HG03139 (cell line): ENCODE results near the gene MBD3L2.
"Not testable (repeated sequence)": the region's sequence is repeated elsewhere in the genome, so short reads cannot be mapped to it uniquely, and the experiment has no call there.

Source experiments
- ATAC-seq: cut with Tn5 transposase; IDR thresholded peaks from one replicate; pipeline ENCODE4 v1.9.1; 2021; ENCODE audit not compliant: unreplicated experiment

The MBD3L2 gene

DNA sequence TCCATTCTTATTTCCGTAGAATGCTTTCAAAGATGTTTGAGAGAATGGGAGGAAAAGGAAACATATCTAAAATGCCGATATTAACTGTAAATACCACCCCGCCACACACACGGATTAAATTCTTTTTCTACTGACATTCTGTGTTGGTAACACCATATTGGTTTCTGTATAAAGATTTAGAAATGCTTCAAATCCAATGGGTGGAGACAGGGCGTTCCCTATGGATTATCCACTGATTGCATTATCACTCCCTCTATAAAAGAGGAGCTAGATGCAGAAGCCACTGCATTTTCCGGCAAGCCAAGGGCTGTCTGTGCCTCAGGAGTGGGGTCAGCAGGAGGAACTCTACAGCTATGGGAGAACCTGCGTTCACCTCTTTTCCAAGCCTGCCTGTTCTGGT lies at the start of gene MBD3L2:
TSS of gene MBD3L2 (plus strand) at position 301 of the 400 bp plus-strand sequence. CDS start at position 354, 53 bp downstream.
- not testable (repeated sequence) for ATAC-seq

DNA sequence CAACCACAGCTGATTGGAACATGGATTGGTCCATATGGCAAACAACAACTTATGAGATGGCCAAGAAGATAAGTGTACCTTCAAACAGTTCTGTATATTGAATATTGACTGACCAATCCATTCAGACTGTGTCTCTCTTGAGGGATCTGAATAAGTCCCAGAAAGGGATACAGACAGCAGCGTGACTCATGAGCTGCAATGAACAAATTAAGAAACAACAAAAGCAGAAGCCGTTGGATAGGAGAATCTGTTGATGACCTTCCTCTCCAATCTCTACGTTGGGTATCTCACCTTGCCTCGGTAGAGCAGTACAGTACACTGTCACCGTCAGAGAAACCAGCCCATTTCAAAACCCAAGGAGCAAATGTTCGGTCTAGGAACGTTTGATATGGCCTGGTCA lies 49.2 kb upstream of the MBD3L2 start:
- no peak for ATAC-seq

DNA sequence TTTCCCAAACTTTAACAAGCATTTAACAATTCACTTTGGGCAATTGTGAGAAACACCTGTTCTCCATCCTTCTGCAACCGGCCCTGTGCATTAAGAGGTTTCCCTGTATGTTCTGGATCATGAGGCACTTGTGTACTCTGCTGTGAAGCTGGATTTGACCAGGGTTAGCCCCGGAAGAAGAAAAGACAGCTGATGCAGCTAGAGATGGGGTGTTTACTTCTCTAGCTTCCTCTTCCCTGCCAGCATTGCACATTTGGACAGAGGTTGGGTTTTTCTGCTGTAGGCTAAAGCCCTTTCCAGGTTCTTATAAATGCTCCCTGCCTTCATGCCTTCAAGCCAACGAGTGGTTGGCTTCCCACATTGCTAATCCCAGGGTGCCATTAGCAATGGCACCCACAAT lies 48.8 kb upstream of the MBD3L2 start:
- ATAC-seq = no peak

DNA sequence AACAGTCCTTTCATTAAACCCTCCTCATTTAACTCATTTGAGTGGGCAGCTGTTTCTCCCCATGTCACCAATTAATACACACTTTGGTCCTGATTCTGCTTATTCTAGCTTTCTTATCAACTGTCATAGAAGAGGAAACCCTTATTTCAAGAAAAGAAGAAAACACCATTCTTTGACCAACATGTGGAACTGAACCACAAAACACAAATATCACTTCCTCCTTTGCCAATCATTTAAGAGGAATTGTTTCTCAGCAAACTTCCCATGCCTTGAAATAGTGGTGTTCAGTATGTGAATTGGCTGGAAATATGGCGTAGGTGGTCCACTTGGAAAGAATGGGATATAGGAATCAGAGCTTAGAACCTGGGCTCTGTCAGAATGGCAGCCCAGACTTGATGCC lies 48.3 kb upstream of the MBD3L2 start:
- ATAC-seq = no peak

DNA sequence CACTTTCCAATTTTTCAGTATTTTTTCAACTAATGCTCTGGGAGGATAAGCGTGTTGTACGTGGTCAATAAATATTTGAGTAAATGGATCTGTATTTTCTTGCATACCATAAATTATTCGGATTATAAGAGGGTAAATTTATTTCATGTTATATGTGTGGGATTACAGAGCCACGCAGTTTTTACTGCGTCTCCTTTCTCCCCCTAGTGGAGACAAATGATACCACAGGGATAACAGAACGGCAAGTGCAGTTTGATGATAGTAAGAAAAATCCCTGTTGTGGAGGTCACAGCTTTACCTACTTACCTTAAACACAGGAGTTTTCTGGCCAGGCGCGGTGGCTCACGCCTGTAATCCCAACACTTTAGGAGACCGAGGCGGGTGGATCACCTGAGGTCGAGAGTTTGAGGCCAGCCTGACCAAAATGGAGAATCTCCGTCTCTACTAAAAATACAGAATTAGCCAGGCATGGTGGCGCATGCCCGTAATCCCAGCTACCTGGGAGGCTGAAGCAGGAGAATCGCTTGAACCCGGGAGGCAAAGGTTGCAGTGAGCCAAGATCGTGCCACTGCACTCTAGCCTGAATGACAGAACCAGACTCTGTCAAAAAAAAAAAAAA lies 44.7 kb upstream of the MBD3L2 start:
- no peak for ATAC-seq

DNA sequence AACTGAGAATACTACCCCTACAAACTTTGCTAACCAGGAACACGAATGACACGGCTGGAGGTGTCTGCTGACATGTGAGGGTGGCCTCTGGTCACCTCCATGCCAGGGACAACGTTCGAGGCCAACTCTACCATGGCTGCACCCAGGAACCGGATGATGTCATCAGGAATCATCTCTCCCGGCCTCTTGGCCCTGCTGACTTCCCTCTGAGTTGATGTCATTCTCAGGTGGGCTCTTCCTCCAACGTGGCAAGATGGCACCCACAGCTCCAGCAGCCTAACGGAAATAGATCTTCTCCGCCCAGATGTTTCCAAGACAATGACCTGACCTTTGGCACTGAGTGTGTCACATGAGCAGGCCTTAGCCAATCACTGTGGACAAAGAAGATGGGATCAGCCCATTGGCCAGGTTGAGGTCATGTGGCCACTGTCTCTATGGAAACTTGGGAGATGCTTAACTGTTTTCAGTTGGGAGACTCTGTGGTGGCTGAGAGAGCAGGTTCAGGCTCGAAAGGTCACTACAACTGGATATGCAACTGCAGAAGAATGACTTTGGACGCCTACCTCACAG lies 42.9 kb upstream of the MBD3L2 start:
- no peak for ATAC-seq

DNA sequence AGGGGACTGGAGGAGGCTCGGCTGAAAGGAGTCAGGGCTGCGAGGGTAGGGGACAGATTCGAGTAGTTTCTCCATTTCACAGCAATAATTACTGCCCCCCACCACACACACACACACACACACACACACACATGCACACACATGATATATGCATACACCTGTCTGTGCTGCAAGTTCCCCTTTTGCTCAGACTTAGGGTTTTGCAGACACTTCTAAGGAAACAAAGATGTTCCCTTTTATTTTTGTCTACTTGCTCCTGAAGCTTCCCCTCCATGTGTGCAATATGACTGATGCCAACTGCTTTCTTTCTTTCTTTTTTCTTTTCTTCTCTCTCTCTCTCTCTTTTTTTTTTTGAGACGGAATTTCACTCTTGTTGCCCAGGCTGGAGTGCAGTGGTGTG lies 41.3 kb upstream of the MBD3L2 start:
- no peak for ATAC-seq

DNA sequence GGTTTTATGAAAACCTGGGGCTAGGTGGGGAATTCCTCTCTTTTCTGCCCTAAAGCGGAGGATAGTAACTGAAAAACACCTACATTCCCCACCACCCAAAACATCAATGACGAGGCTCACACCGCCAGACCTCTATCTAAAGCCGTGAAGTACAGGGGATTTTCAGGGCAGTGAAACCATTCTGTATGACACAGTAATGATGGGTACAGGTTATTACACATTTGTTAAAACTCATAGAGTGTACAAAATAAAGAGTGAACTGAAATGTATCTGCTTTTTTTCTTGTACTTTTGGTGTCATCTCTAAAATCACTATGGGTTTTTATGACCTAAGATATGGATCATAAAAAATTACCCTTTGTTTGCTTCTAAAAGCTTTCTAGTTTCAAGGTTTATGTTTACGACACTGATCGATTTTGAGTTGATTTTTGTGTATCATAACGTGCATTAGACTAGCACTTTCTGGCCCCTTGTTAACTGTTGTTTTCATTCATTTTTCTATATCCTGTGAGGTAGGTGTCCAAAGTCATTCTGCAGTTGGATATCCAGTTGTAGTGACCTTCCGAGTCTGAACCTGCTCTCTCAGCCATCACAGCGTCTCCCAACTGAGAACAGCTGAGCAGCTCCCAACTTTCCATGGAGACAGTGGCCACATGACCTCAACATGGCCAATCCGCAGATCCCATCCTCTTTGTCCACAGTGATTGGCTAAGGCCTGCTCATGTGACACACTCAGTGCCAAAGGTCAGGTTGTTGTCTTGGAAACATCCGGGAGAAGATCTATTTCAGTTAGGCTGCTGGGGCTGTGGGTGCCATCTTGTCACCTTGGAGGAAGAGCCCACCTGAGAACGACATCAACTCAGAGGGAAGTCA lies 38.2 kb upstream of the MBD3L2 start:
- ATAC-seq = no peak

DNA sequence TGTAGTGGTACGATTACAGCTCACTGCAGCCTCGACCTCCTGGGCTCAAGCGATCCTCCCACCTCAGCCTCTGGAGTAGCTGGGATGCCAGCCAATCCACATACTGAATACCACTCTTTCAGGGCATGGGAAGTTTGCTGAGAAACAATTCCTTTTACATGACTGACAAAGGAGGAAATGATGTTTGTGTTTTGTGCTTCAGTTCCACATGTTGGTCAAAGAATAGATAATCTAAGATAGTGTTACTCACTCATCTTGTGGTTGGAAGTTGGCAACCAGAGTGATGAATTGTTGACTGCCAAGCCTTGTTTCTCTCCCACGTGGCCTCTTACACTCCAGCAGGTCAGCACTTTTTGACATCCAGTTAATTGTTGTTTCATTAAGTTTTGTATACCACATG lies 35.4 kb upstream of the MBD3L2 start:
- no peak for ATAC-seq

DNA sequence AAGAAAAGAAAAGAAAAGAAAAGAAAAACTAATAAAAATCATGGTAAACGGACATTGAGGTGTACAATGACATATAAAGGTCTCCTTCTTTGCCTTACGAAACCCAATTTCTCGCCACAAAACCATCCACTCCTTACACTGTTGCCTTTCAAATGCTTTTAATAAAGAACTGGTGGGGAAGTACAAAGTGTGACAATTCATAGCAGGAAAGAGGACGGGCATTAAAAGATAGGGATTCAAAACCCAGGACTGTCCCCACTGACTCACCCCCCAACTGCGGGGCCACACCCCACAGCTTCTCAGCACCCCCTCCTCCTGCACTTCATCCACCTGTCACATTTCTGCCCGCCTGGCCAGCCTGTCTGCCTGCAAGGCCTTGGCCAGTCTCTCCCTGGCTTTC lies 30.3 kb upstream of the MBD3L2 start:
- ATAC-seq = no peak

DNA sequence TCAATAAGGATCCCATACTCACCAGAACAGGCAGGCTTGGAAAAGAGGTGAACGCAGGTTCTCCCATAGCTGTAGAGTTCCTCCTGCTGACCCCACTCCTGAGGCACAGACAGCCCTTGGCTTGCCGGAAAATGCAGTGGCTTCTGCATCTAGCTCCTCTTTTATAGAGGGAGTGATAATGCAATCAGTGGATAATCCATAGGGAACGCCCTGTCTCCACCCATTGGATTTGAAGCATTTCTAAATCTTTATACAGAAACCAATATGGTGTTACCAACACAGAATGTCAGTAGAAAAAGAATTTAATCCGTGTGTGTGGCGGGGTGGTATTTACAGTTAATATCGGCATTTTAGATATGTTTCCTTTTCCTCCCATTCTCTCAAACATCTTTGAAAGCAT lies 27.8 kb upstream of the MBD3L2 start, which contains the start of gene MBD3L2B:
TSS of gene MBD3L2B (minus strand) at position 101 of the 400 bp plus-strand sequence. CDS start at position 67, 34 bp downstream.
- ATAC-seq = not testable (repeated sequence)

DNA sequence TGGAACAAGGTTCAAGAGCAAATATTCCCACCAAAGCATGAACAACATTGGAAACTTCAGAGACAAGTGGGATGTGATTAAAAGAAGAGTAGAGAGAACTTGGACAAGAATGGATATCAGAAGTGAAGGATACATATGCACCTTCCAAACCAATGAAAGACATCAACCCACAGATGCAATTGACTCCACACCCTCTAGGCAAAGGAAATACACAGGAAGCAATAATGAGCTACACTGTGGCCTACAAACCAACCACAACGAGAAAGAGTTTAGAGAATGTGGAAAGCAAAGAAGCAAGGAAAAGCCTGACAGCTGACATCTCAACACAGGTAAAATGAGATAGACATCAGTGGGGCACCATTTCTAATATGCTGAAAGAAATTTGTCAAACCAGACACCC lies 20.3 kb upstream of the MBD3L2 start:
- not testable (repeated sequence) for ATAC-seq

DNA sequence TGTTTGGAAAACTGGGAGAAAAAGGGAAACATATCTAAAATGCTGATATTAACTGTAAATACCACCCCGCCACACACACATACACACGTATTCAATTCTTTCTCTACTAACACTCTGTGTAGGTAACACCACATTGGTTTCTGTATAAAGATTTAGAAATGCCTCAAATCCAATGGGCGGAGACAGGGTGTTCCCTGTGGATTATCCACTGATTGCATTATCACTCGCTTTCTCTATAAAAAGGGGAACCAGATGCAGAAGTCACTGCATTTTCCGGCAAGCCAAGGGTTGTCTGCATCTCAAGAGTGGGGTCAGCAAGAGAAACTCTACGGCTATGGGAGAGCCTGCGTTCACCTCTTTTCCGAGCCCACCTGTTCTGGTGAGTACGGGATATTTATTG lies 18.8 kb upstream of the MBD3L2 start, which contains the start of gene MBD3L5:
TSS of gene MBD3L5 (plus strand) at position 301 of the 400 bp plus-strand sequence. CDS start at position 335, 34 bp downstream.
- not testable (repeated sequence) for ATAC-seq

DNA sequence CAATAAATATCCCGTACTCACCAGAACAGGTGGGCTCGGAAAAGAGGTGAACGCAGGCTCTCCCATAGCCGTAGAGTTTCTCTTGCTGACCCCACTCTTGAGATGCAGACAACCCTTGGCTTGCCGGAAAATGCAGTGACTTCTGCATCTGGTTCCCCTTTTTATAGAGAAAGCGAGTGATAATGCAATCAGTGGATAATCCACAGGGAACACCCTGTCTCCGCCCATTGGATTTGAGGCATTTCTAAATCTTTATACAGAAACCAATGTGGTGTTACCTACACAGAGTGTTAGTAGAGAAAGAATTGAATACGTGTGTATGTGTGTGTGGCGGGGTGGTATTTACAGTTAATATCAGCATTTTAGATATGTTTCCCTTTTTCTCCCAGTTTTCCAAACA lies 9.0 kb upstream of the MBD3L2 start, which contains the start of gene MBD3L4:
TSS of gene MBD3L4 (minus strand) at position 101 of the 400 bp plus-strand sequence. CDS start at position 66, 35 bp downstream.
- not testable (repeated sequence) for ATAC-seq

DNA sequence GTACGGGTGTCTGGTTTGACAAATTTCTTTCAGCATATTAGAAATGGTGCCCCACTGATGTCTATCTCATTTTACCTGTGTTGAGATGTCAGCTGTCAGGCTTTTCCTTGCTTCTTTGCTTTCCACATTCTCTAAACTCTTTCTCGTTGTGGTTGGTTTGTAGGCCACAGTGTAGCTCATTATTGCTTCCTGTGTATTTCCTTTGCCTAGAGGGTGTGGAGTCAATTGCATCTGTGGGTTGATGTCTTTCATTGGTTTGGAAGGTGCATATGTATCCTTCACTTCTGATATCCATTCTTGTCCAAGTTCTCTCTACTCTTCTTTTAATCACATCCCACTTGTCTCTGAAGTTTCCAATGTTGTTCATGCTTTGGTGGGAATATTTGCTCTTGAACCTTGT lies 7.6 kb upstream of the MBD3L2 start:
- not testable (repeated sequence) for ATAC-seq

DNA sequence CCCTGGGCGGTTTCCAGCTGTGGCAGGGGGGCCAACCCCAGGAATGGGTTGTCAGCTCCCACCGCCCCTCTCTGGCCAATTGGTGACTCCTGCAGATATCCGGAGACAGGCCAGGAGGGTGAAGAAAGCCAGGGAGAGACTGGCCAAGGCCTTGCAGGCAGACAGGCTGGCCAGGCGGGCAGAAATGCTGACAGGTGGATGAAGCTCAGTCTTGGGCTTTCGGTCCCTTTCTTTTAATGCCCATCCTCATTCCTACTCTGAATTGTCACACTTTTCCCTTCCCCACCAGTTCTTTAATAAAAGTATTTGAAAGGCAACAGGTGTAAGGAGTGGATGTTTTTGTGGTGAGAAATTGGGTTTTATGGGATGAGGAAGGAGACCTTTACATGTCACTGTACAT lies 2.3 kb downstream of the MBD3L2 start:
- not testable (repeated sequence) for ATAC-seq

DNA sequence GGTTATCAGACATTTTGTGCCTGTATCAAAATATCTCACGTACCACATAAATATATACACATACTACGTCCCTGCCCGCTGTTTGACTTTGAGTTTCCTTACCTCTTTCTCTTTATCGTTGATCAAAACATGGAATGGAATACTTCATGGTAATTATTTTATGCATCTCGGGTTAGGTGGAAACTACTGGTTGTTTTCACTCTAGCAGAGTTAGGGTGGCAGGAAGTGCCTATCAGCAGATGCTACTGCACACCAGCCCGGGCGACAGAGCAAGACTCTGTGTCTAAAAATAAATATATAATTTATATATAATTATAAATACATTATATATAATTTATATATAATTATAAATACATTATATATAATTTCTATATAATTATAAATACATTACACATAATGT lies 3.8 kb downstream of the MBD3L2 start:
- not testable (repeated sequence) for ATAC-seq

DNA sequence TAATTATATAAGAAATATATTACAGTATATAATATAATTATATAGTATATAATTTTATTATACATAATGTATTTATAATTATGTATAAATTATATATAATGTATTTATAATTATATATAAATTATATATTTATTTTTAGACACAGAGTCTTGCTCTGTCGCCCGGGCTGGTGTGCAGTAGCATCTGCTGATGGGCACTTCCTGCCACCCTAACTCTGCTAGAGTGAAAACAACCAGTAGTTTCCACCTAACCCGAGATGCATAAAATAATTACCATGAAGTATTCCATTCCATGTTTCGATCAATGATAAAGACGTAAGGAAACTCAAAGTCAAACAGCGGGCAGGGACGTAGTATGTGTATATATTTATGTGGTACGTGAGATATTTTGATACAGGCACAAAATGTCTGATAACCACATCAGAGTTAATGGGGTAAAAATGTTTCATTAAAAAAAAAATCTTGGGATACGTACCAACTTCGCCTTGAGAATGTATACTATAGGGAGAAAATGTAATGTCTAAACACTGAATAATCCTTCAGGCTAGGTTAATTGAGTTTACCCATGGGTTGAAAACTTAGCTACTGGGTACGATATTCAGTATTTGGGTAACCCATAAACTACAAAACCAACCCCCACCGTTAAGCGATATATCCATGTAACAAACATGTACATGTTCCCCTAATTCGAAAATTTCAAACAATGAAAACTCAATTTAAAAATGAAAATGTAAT lies 5.7 kb downstream of the MBD3L2 start:
- ATAC-seq = not testable (repeated sequence)

DNA sequence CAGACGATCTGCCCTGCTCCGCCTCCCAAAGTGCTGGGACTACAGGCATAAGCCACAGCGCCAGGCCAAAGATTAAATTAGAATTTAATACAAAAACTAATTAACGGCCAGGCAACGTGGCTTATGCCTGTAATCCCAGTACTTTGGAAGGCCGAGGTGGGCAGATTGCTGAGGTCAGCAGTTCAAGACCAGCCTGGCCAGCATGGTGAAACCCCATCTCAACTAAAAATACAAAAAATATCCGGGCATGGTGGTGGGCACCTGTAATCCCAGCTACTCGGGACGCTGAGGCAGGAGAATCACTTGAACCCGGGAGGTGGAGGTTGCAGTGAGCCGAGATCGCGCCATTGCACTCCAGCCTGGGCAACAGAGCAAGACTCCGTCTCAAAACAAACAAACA lies 6.6 kb downstream of the MBD3L2 start:
- not testable (repeated sequence) for ATAC-seq

DNA sequence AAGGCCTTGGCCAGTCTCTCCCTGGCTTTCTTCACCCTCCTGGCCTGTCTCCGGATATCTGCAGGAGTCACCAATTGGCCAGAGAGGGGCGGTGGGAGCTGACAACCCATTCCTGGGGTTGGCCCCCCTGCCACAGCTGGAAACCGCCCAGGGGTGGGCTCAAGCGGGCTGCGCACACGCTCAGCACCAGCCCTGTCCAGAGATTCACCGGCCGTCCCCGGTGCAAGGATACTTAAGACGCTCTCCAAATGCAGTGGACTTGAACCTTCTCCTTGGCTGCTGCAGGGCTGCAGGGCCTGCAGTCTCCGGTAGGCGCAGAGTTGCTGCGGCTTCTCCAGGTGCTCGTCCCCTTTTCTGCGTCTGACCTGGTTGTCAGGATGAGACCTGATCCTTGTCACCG lies 7.2 kb downstream of the MBD3L2 start:
- ATAC-seq = not testable (repeated sequence)

DNA sequence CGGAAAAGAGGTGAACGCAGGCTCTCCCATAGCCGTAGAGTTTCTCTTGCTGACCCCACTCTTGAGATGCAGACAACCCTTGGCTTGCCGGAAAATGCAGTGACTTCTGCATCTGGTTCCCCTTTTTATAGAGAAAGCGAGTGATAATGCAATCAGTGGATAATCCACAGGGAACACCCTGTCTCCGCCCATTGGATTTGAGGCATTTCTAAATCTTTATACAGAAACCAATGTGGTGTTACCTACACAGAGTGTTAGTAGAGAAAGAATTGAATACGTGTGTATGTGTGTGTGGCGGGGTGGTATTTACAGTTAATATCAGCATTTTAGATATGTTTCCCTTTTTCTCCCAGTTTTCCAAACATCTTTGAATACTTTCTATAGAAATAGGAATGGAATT lies 9.5 kb downstream of the MBD3L2 start, which contains the start of gene MBD3L3:
TSS of gene MBD3L3 (minus strand) at position 101 of the 400 bp plus-strand sequence. CDS start at position 30, 71 bp downstream.
- not testable (repeated sequence) for ATAC-seq
